ENCODE results near the gene GAL3ST1. TPM values are rescaled to one million over a fixed set of nuclear protein-coding genes. Genes with fewer than 3 reads are reported as not detected.
A peak's percentile ranks its signal among the peaks of the same experiment; 100 is the strongest.
"Not testable (repeated sequence)": the region's sequence is repeated elsewhere in the genome, so short reads cannot be mapped to it uniquely, and the experiment has no call there.

Gene GAL3ST1
- total and polyA plus RNA-seq, 8 donors = 1.8 to 9.3 (median 6.8) TPM

DNA sequence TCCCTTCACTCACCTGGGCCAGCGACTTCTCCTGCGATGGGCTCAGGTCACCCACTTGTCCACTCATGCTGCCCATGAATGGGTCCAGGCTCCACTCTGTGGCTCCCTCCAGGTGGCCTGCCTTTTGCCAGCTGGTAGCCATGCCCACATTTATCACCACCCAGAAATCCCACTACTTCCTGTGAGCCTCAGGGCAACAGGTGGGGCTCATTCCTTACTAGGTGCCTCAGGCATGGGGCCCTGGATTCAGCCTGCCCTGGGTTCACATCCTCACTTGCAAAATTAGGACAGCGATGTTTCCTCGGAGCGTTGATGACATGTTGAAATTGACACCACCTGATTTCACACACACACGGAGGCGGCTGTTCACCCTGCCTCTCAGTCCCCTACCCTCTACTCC is 27.8 kb downstream of the GAL3ST1 start, which contains the start of gene SEC14L6:
SEC14L6 (minus strand) TSS at position 126 of the 400 bp plus-strand sequence; CDS start at position 67, 59 bp downstream.
- TF ChIP-seq, protein P1, sequence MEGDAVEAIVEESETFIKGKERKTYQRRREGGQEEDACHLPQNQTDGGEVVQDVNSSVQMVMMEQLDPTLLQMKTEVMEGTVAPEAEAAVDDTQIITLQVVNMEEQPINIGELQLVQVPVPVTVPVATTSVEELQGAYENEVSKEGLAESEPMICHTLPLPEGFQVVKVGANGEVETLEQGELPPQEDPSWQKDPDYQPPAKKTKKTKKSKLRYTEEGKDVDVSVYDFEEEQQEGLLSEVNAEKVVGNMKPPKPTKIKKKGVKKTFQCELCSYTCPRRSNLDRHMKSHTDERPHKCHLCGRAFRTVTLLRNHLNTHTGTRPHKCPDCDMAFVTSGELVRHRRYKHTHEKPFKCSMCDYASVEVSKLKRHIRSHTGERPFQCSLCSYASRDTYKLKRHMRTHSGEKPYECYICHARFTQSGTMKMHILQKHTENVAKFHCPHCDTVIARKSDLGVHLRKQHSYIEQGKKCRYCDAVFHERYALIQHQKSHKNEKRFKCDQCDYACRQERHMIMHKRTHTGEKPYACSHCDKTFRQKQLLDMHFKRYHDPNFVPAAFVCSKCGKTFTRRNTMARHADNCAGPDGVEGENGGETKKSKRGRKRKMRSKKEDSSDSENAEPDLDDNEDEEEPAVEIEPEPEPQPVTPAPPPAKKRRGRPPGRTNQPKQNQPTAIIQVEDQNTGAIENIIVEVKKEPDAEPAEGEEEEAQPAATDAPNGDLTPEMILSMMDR (IDR thresholded peaks at IDR 0.05) = no peak
- ATAC-seq (no peak), DNase-seq (no peak)
- H3K4me3 ChIP-seq = no peak within 1 kb of the TSS
- no peaks in the 10 kb centered on the region for H3K36me3 ChIP-seq
- no peak within 1 kb of the TSS for H3K27ac ChIP-seq
- intact Hi-C loops (cut with DNase I) = no loop called here
- no peaks in the 10 kb centered on the region for H3K4me1 ChIP-seq
- no peaks in the 10 kb centered on the region for H3K9me3 ChIP-seq
- H3K27me3 ChIP-seq = peaks cover 4 to 31% of the 10 kb centered on the region in 2 donors

DNA sequence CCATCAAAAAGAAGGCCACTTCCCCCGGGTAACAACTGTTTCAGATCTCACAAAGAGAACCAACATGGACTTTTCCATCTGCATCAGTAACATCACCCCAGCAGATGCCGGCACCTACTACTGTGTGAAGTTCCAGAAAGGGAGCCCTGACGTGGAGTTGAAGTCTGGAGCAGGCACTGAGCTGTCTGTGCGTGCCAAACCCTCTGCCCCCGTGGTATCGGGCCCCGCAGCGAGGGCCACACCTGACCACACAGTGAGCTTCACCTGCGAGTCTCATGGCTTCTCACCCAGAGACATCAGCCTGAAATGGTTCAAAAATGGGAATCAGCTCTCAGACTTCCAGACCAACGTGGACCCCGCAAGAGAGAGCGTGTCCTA is 31.7 kb downstream of the GAL3ST1 start:
- peak overlapping the region in 1 of 2 donors; percentile 34 for H3K4me3 ChIP-seq
- ATAC-seq = no peak
- no peak for DNase-seq
- H3K27ac ChIP-seq = no peak overlapping the region
- TF ChIP-seq, protein P1 (IDR thresholded peaks at IDR 0.05) = no peak
- H3K4me1 ChIP-seq = no peaks in the 10 kb centered on the region
- no peaks in the 10 kb centered on the region for H3K36me3 ChIP-seq
- H3K27me3 ChIP-seq = peaks cover 5 to 53% of the 10 kb centered on the region in 2 donors
- intact Hi-C loops (cut with DNase I) = no loop called here
- H3K9me3 ChIP-seq = no peaks in the 10 kb centered on the region

DNA sequence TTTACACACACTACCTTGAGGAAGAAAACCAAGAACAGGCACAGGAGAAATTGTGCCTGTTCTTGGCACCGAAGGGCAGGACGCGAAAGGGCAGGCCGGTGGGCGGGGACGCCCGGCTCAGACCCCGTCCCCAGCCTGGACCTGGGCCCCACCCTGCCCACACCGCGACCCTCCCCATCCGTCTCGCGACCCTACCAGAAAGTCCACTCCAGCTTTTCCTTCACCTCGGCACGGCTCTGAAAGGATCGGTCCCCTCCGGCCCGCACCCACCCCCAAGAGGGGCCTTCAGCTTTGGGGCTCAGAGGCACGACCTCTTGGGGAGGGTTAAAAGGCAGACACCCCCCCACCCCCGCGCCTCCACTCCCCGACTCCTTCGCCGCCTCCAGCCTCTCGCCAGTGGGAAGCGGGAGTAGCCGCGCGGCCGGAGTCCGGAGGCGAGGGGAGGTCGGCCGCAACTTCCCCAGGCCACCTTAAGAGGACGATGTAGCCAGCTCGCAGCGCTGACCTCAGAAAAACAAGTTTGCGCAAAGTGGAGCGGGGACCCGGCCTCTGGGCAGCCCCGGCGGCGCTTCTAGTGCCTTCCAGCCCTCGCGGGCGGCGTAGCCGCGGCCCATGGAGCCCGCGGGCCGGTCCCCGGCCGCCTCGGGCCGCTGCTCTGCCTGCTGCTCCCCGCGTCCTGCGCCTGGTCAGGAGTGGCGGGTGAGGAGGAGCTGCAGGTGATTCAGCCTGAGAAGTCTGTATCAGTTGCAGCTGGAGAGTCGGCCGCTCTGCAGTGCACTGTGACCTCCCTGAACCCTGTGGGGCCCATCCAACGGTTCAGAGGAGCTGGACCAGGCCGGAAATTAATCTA is 32.3 kb downstream of the GAL3ST1 start:
- intact Hi-C loops (cut with DNase I) = no loop called here
- H3K4me1 ChIP-seq = no peaks in the 10 kb centered on the region
- H3K9me3 ChIP-seq = no peaks in the 10 kb centered on the region
- ATAC-seq (peak; percentile 80), DNase-seq (peak in 3 of 4 donors; percentile 17 to 81 (median 21))
- peaks cover 5 to 53% of the 10 kb centered on the region in 2 donors for H3K27me3 ChIP-seq
- H3K27ac ChIP-seq = peak overlapping the region in 1 of 2 donors; percentile 15
- peak overlapping the region; percentile 34 to 35 for H3K4me3 ChIP-seq
- no peaks in the 10 kb centered on the region for H3K36me3 ChIP-seq
- TF ChIP-seq, protein P1 (IDR thresholded peaks at IDR 0.05) = no peak

DNA sequence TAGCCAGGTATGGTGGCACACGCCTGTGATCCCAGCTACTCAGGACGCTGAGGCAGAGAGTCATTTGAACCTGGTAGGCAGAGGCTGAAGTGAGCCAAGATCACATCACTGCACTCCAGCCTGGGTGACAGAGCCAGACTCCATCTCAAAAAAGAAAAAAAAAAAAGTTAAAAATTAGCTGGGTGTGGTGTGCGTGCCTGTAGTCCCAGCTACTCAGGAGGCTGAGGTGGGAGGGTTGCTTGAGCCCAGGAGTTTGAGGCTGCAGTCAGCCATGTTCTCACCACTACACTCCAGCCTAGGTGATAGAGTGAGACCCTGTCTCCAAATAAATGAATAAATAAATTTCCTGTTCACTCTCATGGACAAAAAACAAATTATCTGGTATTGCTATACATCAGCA is 33.0 kb downstream of the GAL3ST1 start:
- H3K36me3 ChIP-seq; H3K9me3 ChIP-seq; DNase-seq; H3K27ac ChIP-seq; H3K4me1 ChIP-seq; intact Hi-C loops (cut with DNase I): not testable (repeated sequence)
- H3K27me3 ChIP-seq = peaks cover 5 to 53% of the 10 kb centered on the region in 2 donors
- peak; percentile 58 for ATAC-seq
- H3K4me3 ChIP-seq = peak overlapping the region in 1 of 2 donors; percentile 34

DNA sequence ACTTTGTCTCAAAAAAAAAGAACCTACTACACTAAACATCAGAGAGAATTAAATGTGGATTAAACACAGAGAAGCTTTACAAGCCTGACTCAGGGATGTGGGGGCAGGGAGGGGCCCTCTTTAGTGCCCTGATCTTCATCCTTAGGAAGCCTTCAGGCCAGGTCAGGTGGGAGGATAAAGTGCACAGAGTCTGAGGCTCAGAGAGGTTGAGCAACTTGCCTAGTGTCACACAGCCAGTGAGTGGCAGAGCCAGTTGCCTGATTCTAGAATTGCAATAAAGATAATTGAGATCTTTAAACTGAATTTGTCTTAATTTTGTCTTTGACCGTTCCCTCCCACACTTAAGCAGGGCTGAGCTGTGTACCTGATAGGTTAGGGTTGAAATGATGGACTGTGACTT is 35.1 kb downstream of the GAL3ST1 start:
- H3K27ac ChIP-seq = no peak overlapping the region
- H3K9me3 ChIP-seq = no peaks in the 10 kb centered on the region
- TF ChIP-seq, protein P1 (IDR thresholded peaks at IDR 0.05) = no peak
- DNase-seq (no peak), ATAC-seq (no peak)
- intact Hi-C loops (cut with DNase I) = no loop called here
- peaks cover 5 to 47% of the 10 kb centered on the region in 2 donors for H3K27me3 ChIP-seq
- no peaks in the 10 kb centered on the region for H3K4me1 ChIP-seq
- H3K4me3 ChIP-seq = no peak overlapping the region
- no peaks in the 10 kb centered on the region for H3K36me3 ChIP-seq

Data from left lung (tissue), 10 donors.